Bronchial epithelial cell (primary cell): ENCODE data around the gene BRIP1. TPM values are rescaled to one million over a fixed set of nuclear protein-coding genes. Genes with fewer than 3 reads are reported as not detected.
A peak's percentile ranks its signal among the peaks of the same experiment; 100 is the strongest.

Experiments used
- DNase-seq: peaks from one replicate; pipeline ENCODE4 v3.0.0-alpha.2; 2010; ENCODE audit warnings: low read depth
- FAIRE-seq: peaks from 2 replicates; lab custom pipeline; 2011; peaks lifted over from hg19 to GRCh38; lab: Jason Lieb, UNC
- H3K27me3 ChIP-seq: 2 replicates; pipeline ENCODE4 v1.5.1; 2011; ENCODE audit warnings: low read length; ENCODE audit not compliant: control insufficient read depth, insufficient read depth
- H3K36me3 ChIP-seq: 2 replicates; pipeline ENCODE4 v1.5.1; 2011; ENCODE audit warnings: low read length; ENCODE audit not compliant: control insufficient read depth, insufficient read depth
- H3K4me3 ChIP-seq: 2 replicates; pipeline ENCODE4 v1.5.1; 2011; ENCODE audit warnings: mild to moderate bottlenecking, low read depth, low read length, control low read depth
- CTCF ChIP-seq: IDR thresholded peaks from 2 replicates; pipeline ENCODE4 v1.5.1; 2011; ENCODE audit warnings: mild to moderate bottlenecking, moderate library complexity, low read length, control low read depth, inconsistent platforms; ENCODE audit not compliant: insufficient read depth, severe bottlenecking
- total RNA-seq: library from RNA; depleted of rRNA; stranded (reverse); fragments of >200 nt; gene quantifications from 2 replicates; pipeline ENCODE4 v1.2.1, GENCODE V29; 2014

Gene BRIP1
- total RNA-seq, 1 donor from 2014 or later, result 1.1 TPM

- TF ChIP-seq CTCF, result no peak
- peak; percentile 63 for DNase-seq
These were observed 53.4 kb downstream of the BRIP1 start for GRCh38 chr17:61809816-61810392.

DNA sequence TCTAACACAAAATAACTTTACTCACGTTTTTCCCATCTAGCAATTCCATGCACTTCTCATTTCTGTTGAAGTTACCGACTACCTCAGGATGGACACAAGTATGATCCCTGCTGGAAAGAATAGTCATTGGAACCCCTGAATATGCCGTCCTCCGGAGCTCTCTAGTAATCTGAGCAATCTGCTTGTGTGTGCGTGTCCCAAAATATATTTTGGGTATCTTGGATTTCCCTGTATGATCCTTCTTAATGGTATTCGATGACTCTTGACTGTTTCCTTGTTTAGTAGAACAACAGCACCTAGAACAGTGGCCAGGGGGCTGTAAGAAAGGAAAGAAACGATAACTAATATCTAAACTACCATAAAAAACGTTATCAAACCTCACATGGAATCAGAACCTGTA is 54.9 kb downstream of the BRIP1 start:
- TF ChIP-seq CTCF, result no peak
- H3K36me3 ChIP-seq, result no peaks in the 10 kb centered on the region
- no peak for FAIRE-seq
- no peaks in the 10 kb centered on the region for H3K27me3 ChIP-seq
- no peak overlapping the region for H3K4me3 ChIP-seq
- DNase-seq, result no peak

More at GRCh38 chr17:61809816-61810392, 53.4 kb downstream of the BRIP1 start:
- no peak overlapping the region for H3K4me3 ChIP-seq
- no peak for FAIRE-seq
- no peaks in the 10 kb centered on the region for H3K36me3 ChIP-seq
- H3K27me3 ChIP-seq, result no peaks in the 10 kb centered on the region

DNA sequence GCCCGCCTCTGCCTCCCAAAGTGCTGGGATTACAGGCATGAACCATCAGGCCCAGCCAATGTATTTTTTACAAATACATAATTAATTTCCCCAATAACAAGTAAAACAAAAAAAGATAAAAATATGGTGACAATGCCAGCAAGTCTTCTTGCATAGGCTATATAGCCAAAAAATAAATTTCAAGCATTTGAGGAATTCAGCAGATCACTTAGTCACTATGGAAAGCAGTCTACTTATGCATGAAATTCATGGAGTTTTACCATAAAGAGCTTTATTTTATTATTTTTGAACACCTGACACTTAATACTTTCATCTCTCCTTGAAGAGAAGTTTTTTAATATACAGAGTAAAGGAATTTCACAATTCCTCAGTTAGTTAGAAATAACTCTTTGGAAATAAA is 56.4 kb downstream of the BRIP1 start:
- no peak for DNase-seq
- FAIRE-seq, result no peak

GRCh38 chr17:61806081-61806828 is 57.1 kb downstream of the BRIP1 start:
- no peak for FAIRE-seq
- Histone ChIP-seq H3K36me3 (no peaks in the 10 kb centered on the region), H3K4me3 (no peak overlapping the region), H3K27me3 (no peaks in the 10 kb centered on the region)
- DNase-seq, result no peak
- TF ChIP-seq CTCF, result no peak

More for the DNA sequence above, 56.4 kb downstream of the BRIP1 start:
- no peak for TF ChIP-seq CTCF
- H3K36me3 ChIP-seq, result no peaks in the 10 kb centered on the region
- H3K4me3 ChIP-seq, result no peak overlapping the region
- H3K27me3 ChIP-seq, result no peaks in the 10 kb centered on the region

DNA sequence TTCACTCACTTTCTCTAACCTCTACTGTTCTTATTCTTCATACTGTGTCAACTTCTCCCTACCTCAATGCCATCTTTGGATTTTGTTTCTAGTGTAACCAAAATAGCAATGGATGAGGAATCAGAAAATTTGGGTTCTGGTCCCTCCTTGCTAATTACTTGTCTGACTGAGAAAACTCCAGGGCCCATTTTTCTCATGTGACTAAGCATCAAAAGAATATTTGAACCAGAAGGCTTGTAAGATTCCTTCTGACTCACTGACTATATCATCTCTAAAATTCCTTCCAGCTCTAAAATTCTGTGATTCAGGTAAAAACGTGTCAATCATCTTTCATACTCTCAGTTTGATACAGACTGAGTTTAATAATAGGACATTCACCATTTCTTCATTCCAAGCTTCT is 57.9 kb downstream of the BRIP1 start:
- DNase-seq, result peak; percentile 74
- no peak for FAIRE-seq
- TF ChIP-seq CTCF, result no peak

GRCh38 chr17:61803796-61804195 is 59.5 kb downstream of the BRIP1 start:
- no peak for TF ChIP-seq CTCF
- Histone ChIP-seq H3K27me3 (no peaks in the 10 kb centered on the region), H3K36me3 (no peaks in the 10 kb centered on the region), H3K4me3 (no peak overlapping the region)
- DNase-seq (no peak), FAIRE-seq (no peak)

More for the DNA sequence above, 57.9 kb downstream of the BRIP1 start:
- no peaks in the 10 kb centered on the region for H3K36me3 ChIP-seq
- H3K27me3 ChIP-seq, result no peaks in the 10 kb centered on the region
- no peak overlapping the region for H3K4me3 ChIP-seq
